ENCODE data around the gene COL4A2. TPM values are rescaled to one million over a fixed set of nuclear protein-coding genes. Genes with fewer than 3 reads are reported as not detected.

COL4A2 gene
- total RNA-seq, 1 experiment from 2014 or later = 66.0 TPM

- H3K36me3 Mint-ChIP-seq (ENCODE audit: insufficient read depth, unreplicated experiment) = no peaks in the 10 kb centered on the region
Observed at GRCh38 chr13:110535526-110535925, 228.4 kb downstream of the COL4A2 start.

GRCh38 chr13:110536006-110536693 lies 229.1 kb downstream of the COL4A2 start:
- POLR2A ChIA-PET = no interaction called here
- H3K27ac Mint-ChIP-seq (ENCODE audit: low read depth, unreplicated experiment) = no peak overlapping the region
- no peaks in the 10 kb centered on the region for H3K4me1 Mint-ChIP-seq (ENCODE audit: insufficient read depth, unreplicated experiment)
- H3K9me3 Mint-ChIP-seq (ENCODE audit: unreplicated experiment) = no peaks in the 10 kb centered on the region
- intact Hi-C loops (cut with micrococcal nuclease) = no loop called here
- no peaks in the 10 kb centered on the region for H3K27me3 Mint-ChIP-seq (ENCODE audit: insufficient read depth, unreplicated experiment)
- TF ChIP-seq CTCF (IDR thresholded peaks at IDR 0.05; ENCODE audit: unreplicated experiment) = no peak
- CTCF ChIA-PET = interaction anchor here (0.5 to 0.7 kb wide), 2 partner anchors 22 to 312 kb away, joined by 3 to 4 read pairs; no protein-coding TSS in a partner anchor
- no peak for DNase-seq (ENCODE audit: unreplicated experiment)
- H3K4me3 Mint-ChIP-seq (ENCODE audit: unreplicated experiment) = no peak overlapping the region
- no TSS peak for BruUV-seq (replicated peaks)
- no peaks in the 10 kb centered on the region for H3K36me3 Mint-ChIP-seq (ENCODE audit: insufficient read depth, unreplicated experiment)

More at GRCh38 chr13:110535526-110535925, 228.4 kb downstream of the COL4A2 start:
- Mint-ChIP-seq H3K4me3 (ENCODE audit: unreplicated experiment) (no peak overlapping the region), H3K4me1 (ENCODE audit: insufficient read depth, unreplicated experiment) (no peaks in the 10 kb centered on the region), H3K27me3 (ENCODE audit: insufficient read depth, unreplicated experiment) (no peaks in the 10 kb centered on the region), H3K27ac (ENCODE audit: low read depth, unreplicated experiment) (no peak overlapping the region), H3K9me3 (ENCODE audit: unreplicated experiment) (no peaks in the 10 kb centered on the region)
- POLR2A ChIA-PET = no interaction called here
- DNase-seq (ENCODE audit: unreplicated experiment) = no peak
- CTCF ChIA-PET = interaction anchor here (0.7 kb wide), 1 partner anchor 22 kb away, joined by 4 read pairs; no protein-coding TSS in a partner anchor
- TF ChIP-seq CTCF (IDR thresholded peaks at IDR 0.05; ENCODE audit: unreplicated experiment) = no peak
- intact Hi-C loops (cut with micrococcal nuclease) = no loop called here
- no TSS peak for BruUV-seq (replicated peaks)

- intact Hi-C loops (cut with micrococcal nuclease) = no loop called here
- POLR2A ChIA-PET = interaction anchor here (0.5 to 2.0 kb wide), 3 partner anchors 14 to 293 kb away, joined by 3 to 4 read pairs (median 3); no protein-coding TSS in a partner anchor
- no peak overlapping the region for H3K4me3 Mint-ChIP-seq (ENCODE audit: unreplicated experiment)
- CTCF ChIA-PET = interaction anchor here (0.6 kb wide), 1 partner anchor 367 kb away, joined by 3 read pairs; no protein-coding TSS in a partner anchor
- no peaks in the 10 kb centered on the region for H3K4me1 Mint-ChIP-seq (ENCODE audit: insufficient read depth, unreplicated experiment)
- H3K36me3 Mint-ChIP-seq (ENCODE audit: insufficient read depth, unreplicated experiment) = no peaks in the 10 kb centered on the region
- no peaks in the 10 kb centered on the region for H3K27me3 Mint-ChIP-seq (ENCODE audit: insufficient read depth, unreplicated experiment)
- no peak overlapping the region for H3K27ac Mint-ChIP-seq (ENCODE audit: low read depth, unreplicated experiment)
- BruUV-seq (replicated peaks) = no TSS peak
- no peak for TF ChIP-seq CTCF (IDR thresholded peaks at IDR 0.05; ENCODE audit: unreplicated experiment)
- DNase-seq (ENCODE audit: unreplicated experiment) = no peak
- no peaks in the 10 kb centered on the region for H3K9me3 Mint-ChIP-seq (ENCODE audit: unreplicated experiment)
Observed at GRCh38 chr13:110538632-110539031, 231.5 kb downstream of the COL4A2 start.

GRCh38 chr13:110539894-110540293 lies 232.8 kb downstream of the COL4A2 start:
- no peak for TF ChIP-seq CTCF (IDR thresholded peaks at IDR 0.05; ENCODE audit: unreplicated experiment)
- Mint-ChIP-seq H3K4me1 (ENCODE audit: insufficient read depth, unreplicated experiment) (no peaks in the 10 kb centered on the region), H3K9me3 (ENCODE audit: unreplicated experiment) (no peaks in the 10 kb centered on the region), H3K27ac (ENCODE audit: low read depth, unreplicated experiment) (peak overlapping the region; percentile 66), H3K36me3 (ENCODE audit: insufficient read depth, unreplicated experiment) (no peaks in the 10 kb centered on the region), H3K4me3 (ENCODE audit: unreplicated experiment) (no peak overlapping the region), H3K27me3 (ENCODE audit: insufficient read depth, unreplicated experiment) (no peaks in the 10 kb centered on the region)
- intact Hi-C loops (cut with micrococcal nuclease) = no loop called here
- POLR2A ChIA-PET = no interaction called here
- no peak for DNase-seq (ENCODE audit: unreplicated experiment)
- CTCF ChIA-PET = no interaction called here
- BruUV-seq (replicated peaks) = no TSS peak
